NB4 (cell line): ENCODE measurements around the gene COL2A1.

Source experiments
- DNase-seq: peaks from one replicate; pipeline ENCODE4 v3.0.0; 2010; ENCODE audit warnings: low read depth
- H3K4me3 ChIP-seq: one replicate; pipeline ENCODE4 v1.5.1; 2011; ENCODE audit warnings: mild to moderate bottlenecking, low read depth, low read length, moderate library complexity
- MAX ChIP-seq: IDR thresholded peaks from 2 replicates; pipeline ENCODE4 v1.6.1; 2011; ENCODE audit warnings: low read depth, low read length
- MYC ChIP-seq: IDR thresholded peaks from 2 replicates; pipeline ENCODE4 v1.6.1; 2011; ENCODE audit warnings: low read depth, low read length
- POLR2A ChIP-seq: IDR thresholded peaks from 2 replicates; pipeline ENCODE4 v1.6.1; 2011; ENCODE audit warnings: mild to moderate bottlenecking; ENCODE audit not compliant: insufficient read length; ENCODE audit errors: extremely low read depth
- TF ChIP-seq, protein P1 (sequence below): IDR thresholded peaks from one replicate; pipeline ENCODE4 v1.5.1; 2012; ENCODE audit warnings: low read depth, low read length

Gene COL2A1

DNA sequence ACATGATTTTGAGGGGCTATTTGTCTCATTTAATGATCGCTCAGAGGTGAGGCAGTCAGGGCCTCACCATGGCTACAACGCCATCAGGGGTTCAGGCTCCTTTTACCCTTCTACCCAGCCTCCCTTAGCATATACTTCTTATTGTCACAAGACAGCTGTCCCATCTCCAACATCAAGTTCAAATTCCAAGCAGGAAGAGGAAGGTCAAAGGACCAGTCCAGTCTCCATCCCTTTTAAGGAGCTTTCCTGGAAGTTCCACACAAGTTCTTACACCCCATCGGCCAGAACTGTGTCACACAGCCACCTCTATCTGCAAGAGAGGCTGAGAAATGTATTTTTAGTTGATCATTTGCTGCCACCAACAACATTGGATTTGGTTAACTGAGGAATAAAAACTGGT, 49.2 kb downstream of the COL2A1 start:
- no peak for DNase-seq
- TF ChIP-seq MAX, result no peak
- no peak for TF ChIP-seq POLR2A
- TF ChIP-seq, protein P1, sequence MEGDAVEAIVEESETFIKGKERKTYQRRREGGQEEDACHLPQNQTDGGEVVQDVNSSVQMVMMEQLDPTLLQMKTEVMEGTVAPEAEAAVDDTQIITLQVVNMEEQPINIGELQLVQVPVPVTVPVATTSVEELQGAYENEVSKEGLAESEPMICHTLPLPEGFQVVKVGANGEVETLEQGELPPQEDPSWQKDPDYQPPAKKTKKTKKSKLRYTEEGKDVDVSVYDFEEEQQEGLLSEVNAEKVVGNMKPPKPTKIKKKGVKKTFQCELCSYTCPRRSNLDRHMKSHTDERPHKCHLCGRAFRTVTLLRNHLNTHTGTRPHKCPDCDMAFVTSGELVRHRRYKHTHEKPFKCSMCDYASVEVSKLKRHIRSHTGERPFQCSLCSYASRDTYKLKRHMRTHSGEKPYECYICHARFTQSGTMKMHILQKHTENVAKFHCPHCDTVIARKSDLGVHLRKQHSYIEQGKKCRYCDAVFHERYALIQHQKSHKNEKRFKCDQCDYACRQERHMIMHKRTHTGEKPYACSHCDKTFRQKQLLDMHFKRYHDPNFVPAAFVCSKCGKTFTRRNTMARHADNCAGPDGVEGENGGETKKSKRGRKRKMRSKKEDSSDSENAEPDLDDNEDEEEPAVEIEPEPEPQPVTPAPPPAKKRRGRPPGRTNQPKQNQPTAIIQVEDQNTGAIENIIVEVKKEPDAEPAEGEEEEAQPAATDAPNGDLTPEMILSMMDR, result no peak
- H3K4me3 ChIP-seq, result no peak overlapping the region

DNA sequence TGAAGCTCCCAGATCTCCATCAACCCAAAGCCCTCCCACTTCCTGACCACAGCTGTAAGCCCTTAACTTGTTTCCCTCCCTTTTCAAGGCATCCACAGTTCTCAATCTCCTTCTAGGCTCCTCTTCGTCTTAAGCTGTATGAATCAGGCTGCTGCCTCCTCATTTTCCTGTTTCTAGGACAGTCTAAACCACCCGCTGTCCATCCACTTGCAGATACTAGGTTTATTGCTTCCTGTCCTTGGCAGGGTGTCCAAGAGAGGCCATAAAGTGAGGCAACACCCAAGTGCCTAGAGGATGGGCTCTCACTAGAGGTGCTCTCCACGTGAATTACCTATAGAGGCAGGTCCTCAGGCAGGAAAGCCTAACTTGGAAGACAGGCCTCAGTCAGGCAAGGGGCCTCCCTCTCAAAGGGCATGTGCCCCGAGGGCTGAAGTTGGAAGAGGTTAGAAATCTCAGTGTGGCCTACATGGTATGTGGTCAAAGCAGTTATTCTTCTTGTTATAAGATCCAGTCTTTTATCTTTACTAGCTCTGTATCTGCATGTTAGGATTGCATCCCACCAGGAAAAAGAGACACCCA, 49.7 kb downstream of the COL2A1 start:
- H3K4me3 ChIP-seq, result no peak overlapping the region
- no peak for DNase-seq
- TF ChIP-seq, protein P1, result no peak
- TF ChIP-seq MAX (no peak), MYC (no peak), POLR2A (no peak)

DNA sequence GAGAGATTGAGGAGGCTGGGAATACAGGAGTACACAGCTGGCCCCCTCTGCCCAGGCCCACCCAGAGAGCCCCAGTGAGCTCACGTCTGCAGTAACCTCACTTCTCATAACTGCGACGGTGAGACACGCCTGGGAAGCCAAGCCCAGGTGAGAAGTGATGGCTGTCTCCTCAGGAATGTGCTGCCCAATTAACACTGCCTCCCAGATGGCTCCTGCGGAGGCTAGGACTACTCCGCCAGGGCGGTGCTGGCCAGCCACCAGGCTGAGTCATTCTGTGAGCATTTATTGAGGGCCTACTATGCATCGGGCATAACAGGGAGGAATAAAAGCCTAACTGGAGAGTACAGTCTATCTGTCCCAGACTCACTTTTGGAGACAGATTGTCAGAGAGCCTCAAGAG, 50.2 kb downstream of the COL2A1 start:
- TF ChIP-seq MAX (no peak), MYC (no peak), POLR2A (no peak)
- TF ChIP-seq, protein P1, result no peak
- H3K4me3 ChIP-seq, result no peak overlapping the region
- no peak for DNase-seq

DNA sequence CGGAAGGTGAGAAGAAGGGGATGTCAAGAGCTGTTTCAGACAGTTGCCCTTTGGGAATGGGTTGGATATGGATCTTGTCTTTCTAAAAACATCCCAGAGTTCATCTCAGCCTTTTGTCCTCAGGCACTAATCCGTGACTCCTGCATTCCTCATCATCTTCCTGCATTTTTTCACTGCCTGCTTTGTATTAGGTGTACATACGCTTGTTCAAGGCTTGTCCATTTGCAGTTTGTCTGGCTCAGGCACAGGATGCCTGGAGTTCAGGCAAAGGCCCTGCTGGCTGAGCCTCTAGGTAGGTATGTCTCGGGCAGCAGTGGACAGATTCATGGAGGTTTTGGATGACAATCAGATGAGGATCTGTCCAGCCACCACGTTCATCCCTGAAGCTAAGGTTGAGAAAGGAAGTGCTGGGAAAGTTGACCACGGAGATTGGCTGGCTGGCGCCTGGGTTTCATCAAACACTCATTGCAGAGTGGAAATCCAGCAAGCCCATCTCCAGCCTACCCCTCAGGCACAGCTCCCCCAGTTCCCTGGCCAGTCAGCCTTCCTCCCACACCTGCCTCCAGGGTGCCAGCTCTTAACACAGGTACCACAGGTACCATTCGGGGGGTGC, 53.3 kb downstream of the COL2A1 start:
- DNase-seq, result no peak
- TF ChIP-seq POLR2A, result no peak
- no peak for TF ChIP-seq MAX
- TF ChIP-seq, protein P1, result no peak
- no peak for TF ChIP-seq MYC
- no peak overlapping the region for H3K4me3 ChIP-seq

- no peak overlapping the region for H3K4me3 ChIP-seq
- peak; percentile 75 for DNase-seq
Measured at GRCh38 chr12:47949441-47950341, 54.6 kb downstream of the COL2A1 start.

More at GRCh38 chr12:47949441-47950341, 54.6 kb downstream of the COL2A1 start:
- TF ChIP-seq, protein P1, result peak; percentile 94
- TF ChIP-seq POLR2A (no peak), MAX (no peak), MYC (peak; percentile 58)
